ENCODE results near the gene GPR6. TPM values are rescaled to one million over a fixed set of nuclear protein-coding genes. Genes with fewer than 3 reads are reported as not detected.

GPR6 gene
- total and polyA plus RNA-seq, 11 donors: not detected

GRCh38 chr6:109964949-109965348 lies 13.2 kb upstream of the GPR6 start:
- WGBS, 4 donors: 91 to 95% (median 93%) methylated on average over 2 of the region's 2 CpGs
- no peaks in the 10 kb centered on the region for H3K4me1 ChIP-seq
- ATAC-seq: no peak

GRCh38 chr6:109966299-109966698 lies 11.8 kb upstream of the GPR6 start:
- H3K4me3 ChIP-seq: no peak overlapping the region
- H3K9me3 ChIP-seq: peaks cover 0 to 7% (median 0%) of the 10 kb centered on the region in 12 donors
- TF ChIP-seq CTCF (IDR thresholded peaks at IDR 0.05) (no peak), POLR2A (IDR thresholded peaks at IDR 0.05) (no peak)
- H3K4me1 ChIP-seq: no peaks in the 10 kb centered on the region
- DNase-seq (no peak), ATAC-seq (no peak)
- H3K27me3 ChIP-seq: no peaks in the 10 kb centered on the region
- whole genome bisulfite sequencing, 4 donors: 93 to 100% (median 98%) methylated on average over 1 of the region's 1 CpG
- intact Hi-C loops (cut with DNase I): no loop called here
- H3K27ac ChIP-seq: no peak overlapping the region
- no peaks in the 10 kb centered on the region for H3K36me3 ChIP-seq

More at GRCh38 chr6:109964949-109965348, 13.2 kb upstream of the GPR6 start:
- Histone ChIP-seq H3K27me3 (no peaks in the 10 kb centered on the region), H3K27ac (no peak overlapping the region), H3K36me3 (no peaks in the 10 kb centered on the region), H3K4me3 (no peak overlapping the region), H3K9me3 (peaks cover 0 to 7% (median 0%) of the 10 kb centered on the region in 12 donors)
- DNase-seq: no peak
- no peak for TF ChIP-seq POLR2A (IDR thresholded peaks at IDR 0.05)
- no peak for TF ChIP-seq CTCF (IDR thresholded peaks at IDR 0.05)
- intact Hi-C loops (cut with DNase I): no loop called here

DNA sequence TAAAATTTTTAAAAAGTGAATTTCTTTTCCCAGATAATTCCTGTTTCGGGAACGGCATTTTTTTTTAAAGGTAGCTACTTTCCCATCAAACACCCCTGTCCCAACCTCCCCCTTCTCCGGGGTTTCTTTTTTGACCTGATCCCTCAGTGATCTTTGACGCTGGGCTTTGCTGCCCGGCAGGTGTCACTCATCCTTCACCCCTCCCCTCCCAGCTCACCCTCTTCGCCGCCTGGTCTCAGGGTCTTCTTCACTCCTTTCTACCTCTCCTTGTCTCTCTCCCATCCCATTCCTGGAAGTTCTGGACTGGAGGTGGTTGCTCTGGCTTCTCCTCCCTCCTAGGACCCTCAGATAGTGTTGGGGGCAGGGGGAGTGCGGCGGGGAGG lies 329 bp upstream of the GPR6 start:
- intact Hi-C loops (cut with DNase I): no loop called here
- peaks cover 0 to 13% (median 0%) of the 10 kb centered on the region in 12 donors for H3K4me1 ChIP-seq
- no peaks in the 10 kb centered on the region for H3K36me3 ChIP-seq
- H3K27ac ChIP-seq: no peak overlapping the region
- H3K4me3 ChIP-seq: no peak overlapping the region
- H3K27me3 ChIP-seq: peaks cover 22 to 70% (median 40%) of the 10 kb centered on the region in 9 donors
- ATAC-seq: no peak
- TF ChIP-seq CTCF (IDR thresholded peaks at IDR 0.05): no peak
- no peak for TF ChIP-seq POLR2A (IDR thresholded peaks at IDR 0.05)
- DNase-seq: no peak
- H3K9me3 ChIP-seq: no peaks in the 10 kb centered on the region
- 16 to 21% (median 16%) methylated on average over 9 of the region's 9 CpGs for WGBS, 4 donors

- peaks cover 22 to 70% (median 38%) of the 10 kb centered on the region in 9 donors for H3K27me3 ChIP-seq
- WGBS, 4 donors: 8 to 23% (median 11%) methylated on average over 26 to 81 of the region's 81 CpGs
- DNase-seq (no peak), ATAC-seq (peak in 1 of 4 donors; percentile 12)
- TF ChIP-seq POLR2A (IDR thresholded peaks at IDR 0.05): no peak
- no peak for TF ChIP-seq CTCF (IDR thresholded peaks at IDR 0.05)
- no peaks in the 10 kb centered on the region for H3K36me3 ChIP-seq
- no peak overlapping the region for H3K4me3 ChIP-seq
- peaks cover 0 to 13% (median 0%) of the 10 kb centered on the region in 12 donors for H3K4me1 ChIP-seq
- no peaks in the 10 kb centered on the region for H3K9me3 ChIP-seq
- intact Hi-C loops (cut with DNase I): no loop called here
- H3K27ac ChIP-seq: no peak overlapping the region
Measured at GRCh38 chr6:109979033-109979921, 1.2 kb downstream of the GPR6 start.
